Motor neuron (in vitro differentiated cells): ENCODE results near the gene MDM4. TPM values are rescaled to one million over a fixed set of nuclear protein-coding genes. Genes with fewer than 3 reads are reported as not detected.

Experiments used
- ATAC-seq, 8 experiments: fragments of 200-7000 bp; cut with Tn5 transposase; replicated peaks in 6 of 8; 2 replicates each; pipeline ENCODE4 v1.8.0; 2021; ENCODE audit warnings: mild to moderate bottlenecking in 8 of 8, moderate library complexity in 8 of 8
- H3K27ac ChIP-seq, 2 donors: fragments of 250-450 bp; sonication (Bioruptor Pico); 2 replicates each; pipeline ENCODE4 v1.9.0; 2021; ENCODE audit warnings: antibody characterized with exemption in 2 of 2, mild to moderate bottlenecking in 2 of 2, moderate library complexity in 1 of 2
- H3K4me1 ChIP-seq, 2 donors: fragments of 250-450 bp; sonication (Bioruptor Pico); replicated peaks in 1 of 2; 2 replicates each; pipeline ENCODE4 v1.6.1; 2021; ENCODE audit warnings: antibody characterized with exemption in 2 of 2, mild to moderate bottlenecking in 2 of 2, moderate library complexity in 1 of 2
- H3K4me3 ChIP-seq, 5 donors: fragments of 250-450 bp; sonication (Bioruptor Pico); 2 replicates each; pipeline ENCODE4 v1.9.0; 2021; ENCODE audit warnings: antibody characterized with exemption in 5 of 5, mild to moderate bottlenecking in 5 of 5, moderate library complexity in 4 of 5
- WGBS, 10 experiments: fragments of 450-650 bp; shearing (Covaris generic); methylation state at CpG; one replicate each; pipeline ENCODE4 v1.0.0; 2022; 5-methylcytosine and 5-hydroxymethylcytosine counted together
- in situ Hi-C, 9 experiments: fragments of 400-800 bp; cut with MboI; loops; one replicate each; pipeline ENCODE4 v1.15.0; 2021; ENCODE audit warnings: low sequenced_read_pairs in 9 of 9, low pct_unique_long_range_greater_than_20kb in 2 of 9; ENCODE audit not compliant: unreplicated experiment in 9 of 9
- total RNA-seq, 8 experiments: library from RNA; unstranded; fragments of 300-600 nt; gene quantifications; 2 replicates each; pipeline versions ENCODE4 v1.2.3 to v1.2.4, GENCODE V29; 2022

MDM4 gene
- total RNA-seq, 8 experiments from 2014 or later: 28.7 to 139 (median 40.1) TPM

DNA sequence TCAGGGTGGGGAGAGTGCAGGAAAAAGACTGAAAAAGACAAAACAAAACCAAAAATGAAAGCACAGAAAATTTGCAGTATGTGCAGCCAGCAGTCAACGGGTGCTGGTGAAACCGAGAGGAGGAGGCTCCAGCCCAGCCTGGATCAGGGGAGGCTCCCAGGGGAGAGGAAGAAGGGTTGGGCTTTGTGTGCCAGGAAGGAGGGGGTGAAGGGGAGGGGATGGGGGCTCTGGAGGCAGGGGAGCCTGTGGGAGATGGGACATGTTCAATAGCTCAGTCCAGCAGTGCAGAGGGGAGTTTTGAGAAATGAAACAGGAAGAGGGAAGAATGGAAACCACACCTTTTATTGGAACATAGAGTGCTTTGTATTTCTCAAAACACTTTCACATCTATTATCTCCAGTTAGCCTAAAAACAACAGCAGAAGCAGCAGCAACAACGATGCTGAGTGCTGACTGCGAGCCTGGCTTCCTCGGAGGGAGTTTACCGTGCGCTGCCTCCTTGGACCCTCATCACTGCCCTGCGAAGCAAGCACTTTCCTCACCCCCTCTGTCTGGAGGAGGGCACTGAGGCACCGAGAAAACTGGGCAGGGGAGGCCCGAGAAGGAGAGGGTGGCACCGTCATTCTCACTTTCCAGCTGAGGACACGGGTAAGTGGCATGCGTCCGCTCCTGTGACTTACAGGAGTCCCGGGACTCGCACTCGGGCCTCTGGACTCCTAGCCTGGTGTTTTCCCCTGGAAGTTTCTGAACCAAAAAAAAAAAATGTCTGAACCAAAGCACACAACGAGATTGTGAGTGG lies 62.9 kb downstream of the MDM4 start:
- Histone ChIP-seq H3K4me1 (peaks cover 38 to 42% of the 10 kb centered on the region in 2 donors), H3K27ac (no peak overlapping the region), H3K4me3 (no peak overlapping the region)
- peak; percentile 8 to 85 (median 64) for ATAC-seq
- in situ Hi-C loops: no loop called here
- 33 to 87% (median 57%) methylated on average over 2 to 18 of the region's 18 CpGs; no CpG with 5 or more reads in 4 of the 10 experiments for WGBS, 10 experiments

DNA sequence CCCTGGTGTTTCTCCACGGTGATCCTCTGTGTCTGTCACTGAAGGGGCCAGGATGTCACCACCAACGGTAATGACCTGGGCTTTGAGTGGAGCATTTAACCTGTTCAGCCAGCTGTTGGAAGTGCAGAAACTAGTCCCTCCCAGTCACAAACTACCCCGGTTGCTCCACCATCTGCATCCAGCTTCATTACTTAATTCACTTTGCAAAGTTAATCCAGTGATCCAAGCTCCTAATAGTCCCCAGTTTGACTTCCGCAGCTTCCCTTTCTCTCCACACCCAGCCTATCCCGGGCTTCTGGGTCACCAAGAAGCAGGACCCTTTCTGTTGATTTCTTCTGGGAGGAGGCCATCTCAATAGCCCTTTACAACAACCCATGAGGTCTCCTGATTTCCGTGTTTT lies 63.5 kb downstream of the MDM4 start:
- Histone ChIP-seq H3K4me1 (peaks cover 35 to 38% of the 10 kb centered on the region in 2 donors), H3K4me3 (no peak overlapping the region), H3K27ac (no peak overlapping the region)
- no peak for ATAC-seq
- 59 to 92% (median 70%) methylated on average over 1 to 6 of the region's 6 CpGs; no CpG with 5 or more reads in 2 of the 10 experiments for WGBS, 10 experiments
- in situ Hi-C loops: no loop called here

DNA sequence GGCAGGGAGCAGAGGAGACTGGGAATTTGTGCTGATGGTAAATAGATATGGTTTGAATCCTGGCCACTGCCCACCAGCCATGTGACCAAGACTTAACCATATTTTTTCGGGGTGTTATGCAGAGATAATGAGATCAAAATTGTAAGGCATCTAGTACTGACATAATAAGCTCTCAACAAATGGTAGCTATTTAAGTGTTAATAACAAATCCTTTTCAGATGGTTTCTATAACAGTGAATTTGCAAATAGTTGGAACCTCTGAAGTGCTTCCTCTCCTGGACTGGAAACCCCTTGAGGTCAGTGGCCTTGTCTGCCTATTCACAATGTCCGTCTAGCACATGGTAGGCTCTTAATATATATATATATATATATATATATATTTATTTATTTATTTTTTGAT lies 64.7 kb downstream of the MDM4 start:
- ATAC-seq: no peak
- peaks cover 26 to 33% of the 10 kb centered on the region in 2 donors for H3K4me1 ChIP-seq
- H3K27ac ChIP-seq: no peak overlapping the region
- 0 to 100% (median 85%) methylated on average over 1 to 2 of the region's 2 CpGs; no CpG with 5 or more reads in 2 of the 10 experiments for WGBS, 10 experiments
- in situ Hi-C loops: no loop called here
- no peak overlapping the region for H3K4me3 ChIP-seq

DNA sequence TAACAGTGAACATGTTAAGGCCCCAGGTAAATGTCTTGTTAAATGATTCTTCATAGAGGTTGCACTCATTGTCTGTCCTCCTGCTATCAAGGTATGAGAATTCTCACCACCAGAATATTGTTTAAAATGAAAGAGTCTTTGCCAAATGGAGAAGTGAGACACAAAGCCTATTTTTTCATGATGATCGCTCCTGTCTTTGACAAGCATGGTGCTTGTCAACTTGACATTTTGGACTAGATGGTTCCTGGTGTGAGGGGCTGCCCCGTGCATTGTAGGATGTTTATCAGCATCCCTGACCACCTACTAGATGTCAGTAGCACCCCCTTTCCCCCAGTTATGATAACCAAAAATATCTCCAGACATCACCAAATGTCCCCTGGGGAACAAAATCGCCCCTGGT lies 65.6 kb downstream of the MDM4 start:
- ATAC-seq: no peak
- in situ Hi-C loops: no loop called here
- Histone ChIP-seq H3K4me1 (peaks cover 17 to 28% of the 10 kb centered on the region in 2 donors), H3K27ac (no peak overlapping the region), H3K4me3 (no peak overlapping the region)
- WGBS, 10 experiments: 70 to 100% (median 92%) methylated on average over 1 to 3 of the region's 3 CpGs; no CpG with 5 or more reads in 1 of the 10 experiments

DNA sequence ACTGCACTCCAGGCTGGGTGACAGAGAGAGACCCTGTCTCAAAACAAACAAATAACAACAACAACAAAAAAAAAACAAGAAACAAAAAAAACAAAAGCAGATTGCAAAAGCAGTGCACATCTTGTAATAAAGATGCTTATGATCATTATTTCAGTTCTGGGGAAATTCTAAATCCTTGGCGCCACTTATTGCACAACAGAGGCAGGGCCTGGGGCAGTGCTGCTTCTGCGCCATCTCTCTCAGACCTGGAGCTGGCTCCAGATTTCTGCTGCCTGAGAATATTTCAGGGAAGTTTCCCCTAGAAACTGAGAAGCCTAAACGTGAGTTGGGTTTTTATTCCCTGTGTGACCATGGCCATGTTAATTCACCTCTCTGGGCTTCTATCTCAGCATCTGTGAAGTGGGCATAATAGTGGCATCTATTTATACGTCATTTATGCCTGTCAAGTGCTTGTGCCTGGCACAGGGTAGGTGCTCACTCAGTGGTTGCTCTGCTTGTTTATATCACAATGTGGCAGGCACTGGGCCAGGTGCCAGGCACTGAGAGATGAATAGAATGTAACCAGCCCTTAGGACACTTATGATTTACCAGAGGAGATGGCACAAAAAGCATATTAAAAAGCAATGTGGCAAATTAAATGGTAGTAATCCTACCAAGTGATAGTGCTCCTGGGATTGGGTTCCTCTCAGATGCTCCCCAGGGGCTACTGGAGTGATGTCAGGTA lies 67.9 kb downstream of the MDM4 start:
- Histone ChIP-seq H3K27ac (no peak overlapping the region), H3K4me1 (peaks cover 11 to 19% of the 10 kb centered on the region in 2 donors), H3K4me3 (no peak overlapping the region)
- 47 to 100% (median 88%) methylated on average over 1 to 4 of the region's 4 CpGs; no CpG with 5 or more reads in 3 of the 10 experiments for WGBS, 10 experiments
- ATAC-seq: peak in 1 of 8 experiments; percentile 41
- in situ Hi-C loops: no loop called here

DNA sequence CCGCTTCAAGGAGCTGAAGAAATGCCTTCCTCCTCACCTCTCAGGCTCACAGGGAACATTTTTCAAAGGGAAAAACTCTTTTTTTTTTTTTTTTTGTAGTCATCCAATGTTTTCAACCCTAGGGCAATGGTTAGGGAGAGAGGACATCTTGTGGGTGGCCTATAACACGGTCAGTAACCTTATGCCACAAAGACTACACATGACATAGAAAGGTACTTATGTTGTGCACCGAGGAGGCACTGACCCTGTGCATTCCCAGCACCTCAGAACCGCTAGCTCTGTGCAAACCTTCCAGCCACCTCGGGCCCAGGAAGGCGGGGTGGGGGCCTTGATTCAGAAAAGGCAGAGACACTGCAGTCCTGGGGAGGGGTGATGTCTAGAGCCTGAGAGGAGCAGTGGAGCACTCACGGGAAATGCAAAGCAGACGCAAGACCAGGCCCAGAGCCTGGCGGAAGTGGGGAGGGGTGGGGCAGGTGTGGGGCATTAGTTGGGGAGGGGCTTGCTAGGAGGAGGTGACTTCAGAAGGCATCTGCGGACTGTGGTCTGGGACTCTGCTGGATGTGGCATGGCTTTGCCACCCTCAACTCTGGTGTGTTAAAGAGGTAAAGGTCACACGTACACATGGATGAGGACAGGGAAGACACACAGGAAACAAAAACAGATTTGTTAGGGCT lies 68.6 kb downstream of the MDM4 start:
- Histone ChIP-seq H3K27ac (no peak overlapping the region), H3K4me3 (no peak overlapping the region), H3K4me1 (peaks cover 9 to 14% of the 10 kb centered on the region in 2 donors)
- 54 to 80% (median 69%) methylated on average over 1 to 7 of the region's 11 CpGs; no CpG with 5 or more reads in 4 of the 10 experiments for WGBS, 10 experiments
- in situ Hi-C loops: no loop called here
- ATAC-seq: peak in 5 of 8 experiments; percentile 37 to 89 (median 83)

DNA sequence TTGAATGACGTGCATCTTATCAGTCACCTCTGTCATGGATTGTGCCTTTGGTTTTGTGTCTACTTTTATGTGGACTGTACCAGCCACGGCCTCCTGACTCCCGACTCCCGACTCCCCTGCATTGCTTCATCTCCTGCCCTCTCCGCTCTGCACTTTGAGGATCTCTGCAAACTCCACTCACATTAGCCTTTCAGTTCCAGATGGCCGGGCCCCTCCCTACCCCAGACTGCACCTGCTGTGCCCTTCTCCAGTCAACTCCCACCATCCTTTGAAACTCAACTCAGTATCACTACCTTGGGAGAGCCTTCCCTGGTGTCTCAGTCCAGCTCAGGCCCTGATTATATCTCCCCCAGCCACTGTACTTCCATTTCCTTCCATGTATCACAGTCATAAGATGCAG lies 71.4 kb downstream of the MDM4 start:
- no peak overlapping the region for H3K27ac ChIP-seq
- 49 to 88% (median 85%) methylated on average over 1 to 6 of the region's 6 CpGs; no CpG with 5 or more reads in 2 of the 10 experiments for WGBS, 10 experiments
- in situ Hi-C loops: no loop called here
- no peak overlapping the region for H3K4me3 ChIP-seq
- ATAC-seq: no peak
- peaks cover 9% of the 10 kb centered on the region in 2 donors for H3K4me1 ChIP-seq

DNA sequence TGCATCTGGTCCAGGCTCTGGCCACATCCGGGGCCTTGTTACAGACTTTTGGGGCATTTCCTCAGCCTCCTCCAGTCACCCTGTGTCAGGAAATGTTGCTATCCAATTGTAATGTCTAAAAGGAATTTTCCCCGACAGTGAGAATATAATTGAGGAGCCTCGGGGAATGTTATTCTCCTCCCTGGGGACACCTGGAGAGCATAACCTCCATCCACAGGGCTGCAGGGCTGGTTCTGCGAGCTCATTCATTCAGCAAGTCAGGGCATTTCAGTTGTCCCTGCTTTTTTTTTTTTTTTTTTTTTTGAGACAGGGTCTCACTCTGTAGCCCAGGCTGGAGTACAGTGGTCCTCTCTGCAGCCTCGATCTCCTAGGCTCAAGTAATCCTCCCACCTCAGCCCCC lies 72.6 kb downstream of the MDM4 start:
- Histone ChIP-seq H3K4me3 (no peak overlapping the region), H3K4me1 (peaks cover 9% of the 10 kb centered on the region in 2 donors), H3K27ac (no peak overlapping the region)
- in situ Hi-C loops: no loop called here
- ATAC-seq: no peak
- 40 to 100% (median 67%) methylated on average over 1 to 5 of the region's 5 CpGs; no CpG with 5 or more reads in 3 of the 10 experiments for WGBS, 10 experiments

DNA sequence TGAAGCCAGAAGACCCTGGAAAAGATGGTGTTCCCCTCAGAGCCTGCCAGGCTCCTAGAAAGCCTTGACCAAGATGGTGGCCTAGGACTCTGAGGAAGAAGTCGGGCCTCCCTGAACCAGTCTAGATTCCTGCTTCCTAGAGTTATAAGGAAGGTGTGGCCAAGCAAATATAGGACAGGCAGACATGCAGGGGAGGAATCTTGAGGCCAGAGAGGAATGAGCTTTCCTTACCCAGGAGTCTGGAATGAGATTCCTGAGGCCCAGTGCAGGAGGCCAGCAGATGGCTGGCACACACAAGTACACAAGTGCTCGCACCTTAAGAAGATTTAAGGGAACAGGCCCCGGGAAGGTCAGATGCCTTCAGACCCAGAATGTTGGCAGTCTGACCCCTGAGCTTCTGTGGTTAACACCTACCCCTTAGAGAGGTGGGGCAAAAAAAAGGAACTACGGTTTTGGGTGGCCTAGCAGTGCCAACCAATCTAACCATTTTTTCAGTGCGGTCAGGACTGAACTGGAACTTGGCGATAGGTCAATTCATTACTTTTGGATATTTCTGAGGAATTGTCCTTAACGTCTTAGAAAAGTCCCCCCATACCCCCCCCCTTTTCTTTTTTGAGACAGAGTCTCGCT lies 73.3 kb downstream of the MDM4 start:
- H3K4me3 ChIP-seq: no peak overlapping the region

DNA sequence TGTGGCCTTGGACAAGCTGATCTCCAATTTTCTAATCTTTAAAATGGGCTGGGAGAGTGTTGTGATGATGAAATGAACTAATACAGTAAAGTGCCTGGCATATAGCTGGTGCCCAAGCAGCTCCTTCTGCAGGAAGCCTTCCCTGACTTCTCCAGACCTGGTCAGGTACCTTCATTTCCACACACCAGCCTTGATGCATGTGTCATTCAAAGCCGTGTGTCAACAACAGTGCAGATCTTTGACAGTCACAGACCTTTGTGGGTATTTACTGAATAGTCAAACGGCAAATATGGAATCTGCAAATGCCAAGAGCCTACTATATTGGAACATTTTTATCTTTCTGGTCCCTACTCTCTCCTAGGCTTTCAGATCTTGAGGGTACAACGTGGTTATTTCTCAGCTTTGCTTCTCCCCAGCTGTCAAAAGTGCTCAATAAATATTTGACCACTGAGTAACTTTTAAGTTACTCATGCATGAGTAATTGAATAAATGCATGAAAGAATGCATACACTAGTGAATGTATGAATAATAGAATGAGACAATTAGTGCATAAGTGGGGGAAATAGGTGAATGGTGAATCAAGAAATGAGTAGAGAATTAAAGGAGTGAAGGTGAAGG lies 75.4 kb downstream of the MDM4 start:
- 0 to 92% (median 73%) methylated on average over 1 to 3 of the region's 3 CpGs; no CpG with 5 or more reads in 1 of the 10 experiments for WGBS, 10 experiments
- ATAC-seq: peak in 3 of 8 experiments; percentile 64 to 91 (median 78)
- Histone ChIP-seq H3K27ac (no peak overlapping the region), H3K4me1 (peaks cover 0 to 3% of the 10 kb centered on the region in 2 donors), H3K4me3 (no peak overlapping the region)
- in situ Hi-C loops: no loop called here

More for the DNA sequence above, 73.3 kb downstream of the MDM4 start:
- ATAC-seq: no peak
- peaks cover 7 to 9% of the 10 kb centered on the region in 2 donors for H3K4me1 ChIP-seq
- no peak overlapping the region for H3K27ac ChIP-seq
- 91 to 100% (median 100%) methylated on average over 1 to 6 of the region's 8 CpGs; no CpG with 5 or more reads in 4 of the 10 experiments for WGBS, 10 experiments
- in situ Hi-C loops: no loop called here

DNA sequence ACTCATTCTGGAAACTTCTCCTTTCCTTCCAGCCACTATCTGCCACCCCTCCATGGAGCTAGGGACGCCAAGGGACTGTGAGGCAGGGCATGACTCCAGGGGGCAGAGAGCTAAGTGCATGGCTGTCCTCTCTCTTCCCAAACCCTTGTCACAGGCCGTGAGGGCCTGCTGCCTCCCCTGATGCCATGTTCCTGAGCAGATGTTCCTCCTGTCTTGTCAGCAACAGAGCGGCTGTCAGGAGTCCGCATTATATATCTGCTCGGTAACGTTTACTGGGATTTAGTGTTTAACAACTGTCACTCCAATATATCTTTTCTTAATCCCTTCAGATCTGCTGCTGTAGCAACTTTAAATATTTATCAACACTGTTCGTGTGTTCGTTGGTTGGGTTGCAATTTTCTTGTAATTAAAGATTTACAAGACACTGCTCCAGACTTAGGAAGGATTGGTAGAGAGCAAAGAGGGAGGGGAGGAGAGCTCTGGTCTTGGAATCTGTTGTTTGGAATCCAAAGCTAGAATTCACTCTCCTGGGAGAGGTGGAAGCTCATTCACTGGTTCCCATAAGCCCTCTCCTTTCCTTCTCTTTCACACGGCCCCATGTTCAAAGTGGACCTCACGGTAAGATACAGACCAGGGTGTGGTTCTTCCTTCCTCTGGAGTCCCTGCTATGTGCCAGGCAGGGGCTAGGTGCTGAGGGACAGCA lies 76.2 kb downstream of the MDM4 start:
- WGBS, 10 experiments: 0 to 86% (median 70%) methylated on average over 1 to 10 of the region's 10 CpGs; no CpG with 5 or more reads in 1 of the 10 experiments
- in situ Hi-C loops: no loop called here

More for the DNA sequence above, 76.2 kb downstream of the MDM4 start:
- H3K4me1 ChIP-seq: peaks cover 0 to 3% of the 10 kb centered on the region in 2 donors
- H3K4me3 ChIP-seq: no peak overlapping the region
- no peak for ATAC-seq
- H3K27ac ChIP-seq: no peak overlapping the region
